ENCODE data around the gene APRT.
"Not testable (repeated sequence)": the region's sequence is repeated elsewhere in the genome, so short reads cannot be mapped to it uniquely, and the experiment has no call there.

APRT gene

GRCh38 chr16:88785106-88785924 is 26.4 kb downstream of the APRT start, which contains the start of gene PIEZO1:
Gene PIEZO1 (minus strand): TSS chr16:88785220. CDS start chr16:88784964, 256 bp downstream.
- peak; percentile 53 for DNase-seq

- DNase-seq: no peak
Measured at GRCh38 chr16:88784856-88785105, 26.9 kb downstream of the APRT start.

GRCh38 chr16:88784074-88784855 is 27.5 kb downstream of the APRT start:
- DNase-seq: peak; percentile 69

GRCh38 chr16:88783391-88784073 is 28.2 kb downstream of the APRT start:
- no peak for DNase-seq

GRCh38 chr16:88782454-88783390 is 29.0 kb downstream of the APRT start:
- DNase-seq: peak; percentile 92

GRCh38 chr16:88781140-88782077 is 30.3 kb downstream of the APRT start:
- no peak for DNase-seq

- DNase-seq: no peak
Measured at GRCh38 chr16:88780142-88781062, 31.3 kb downstream of the APRT start.

- no peak for DNase-seq
Measured at GRCh38 chr16:88779406-88780141, 32.2 kb downstream of the APRT start.

- no peak for DNase-seq
Measured at GRCh38 chr16:88778541-88779065, 33.1 kb downstream of the APRT start.

GRCh38 chr16:88778271-88778525 is 33.5 kb downstream of the APRT start:
- no peak for DNase-seq

- DNase-seq: no peak
Measured at GRCh38 chr16:88777471-88778270, 34.1 kb downstream of the APRT start.

GRCh38 chr16:88775825-88776224 is 35.9 kb downstream of the APRT start:
- DNase-seq: no peak

- DNase-seq: no peak
Measured at GRCh38 chr16:88774544-88775393, 37.0 kb downstream of the APRT start.

GRCh38 chr16:88773812-88774291 is 37.9 kb downstream of the APRT start:
- DNase-seq: peak; percentile 55

- DNase-seq: peak; percentile 28
Measured at GRCh38 chr16:88772871-88773811, 38.6 kb downstream of the APRT start.

GRCh38 chr16:88771781-88772180 is 39.9 kb downstream of the APRT start:
- DNase-seq: not testable (repeated sequence)

Measured in NCI-H226 (cell line).